ENCODE measurements around the gene SP2. TPM values are rescaled to one million over a fixed set of nuclear protein-coding genes. Genes with fewer than 3 reads are reported as not detected.

SP2 gene
- total and polyA plus RNA-seq, 2 of the 13 experiments (the other 11 are each of a cell fraction or from before 2014, with no cell fraction given) = 1.4 to 4.8 TPM

- in situ Hi-C loops (cut with HindIII; ENCODE audit: extremely low pct_ligation_motif_present, low pct_unique_long_range_greater_than_20kb) = no loop called here
- DNase-seq (ENCODE audit: low spot score) (no peak), ATAC-seq (no peak), FAIRE-seq (no peak)
- CTCF ChIA-PET (ENCODE audit: low intra/inter-chr PET ratio, low total read pairs) = no interaction called here
- no peak overlapping the region for H3K4me3 ChIP-seq (replicated peaks in 1 of 3; ENCODE audit: insufficient read depth in 1 of 3, low read depth in 2 of 3, low read length in 3 of 3)
- H3K9me3 ChIP-seq (ENCODE audit: low read length) = no peaks in the 10 kb centered on the region
- H3K79me2 ChIP-seq (ENCODE audit: insufficient read depth, low read length) = peaks cover 22% of the 10 kb centered on the region
- no peak overlapping the region for H3K27ac ChIP-seq (ENCODE audit: extremely low read length, insufficient read depth, low read length)
- no peak overlapping the region for H3K4me2 ChIP-seq (ENCODE audit: low read depth, low read length)
- H3K9ac ChIP-seq (ENCODE audit: insufficient read depth, low read depth, low read length) = no peak overlapping the region
- WGBS (ENCODE audit: low lambda C conversion rate) = 89% methylated on average over 5 of the region's 5 CpGs
- no peak overlapping the region for H2AFZ ChIP-seq (ENCODE audit: low read length)
- BruUV-seq (replicated peaks) = no TSS peak
- no peaks in the 10 kb centered on the region for H4K20me1 ChIP-seq (ENCODE audit: insufficient read depth, low read length)
- peaks cover 36% of the 10 kb centered on the region for H3K4me1 ChIP-seq (ENCODE audit: insufficient read depth, low read length)
- POLR2A ChIA-PET = interaction anchor here (1.4 kb wide), 1 partner anchor 58 kb away, joined by 3 read pairs; the partner anchor contains the start of gene SCRN2
- intact Hi-C loops (cut with micrococcal nuclease; ENCODE audit: unreplicated experiment) = loop anchor here (5.0 kb wide), 1 partner anchor 123 kb away; no protein-coding TSS in a partner anchor
- no peaks in the 10 kb centered on the region; a peak in 1 of 5 replicates for H3K27me3 ChIP-seq (ENCODE audit: control insufficient read depth in 1 of 2, insufficient read depth in 2 of 2, low read length in 2 of 2)
- H3K36me3 ChIP-seq (replicated peaks in 1 of 2; ENCODE audit: control insufficient read depth in 1 of 2, insufficient read depth in 2 of 2, low read length in 2 of 2) = peaks cover 0 to 5% of the 10 kb centered on the region in 2 experiments; a peak in 2 of 5 replicates
- TF ChIP-seq ZMYM2 (CRISPR knock-in tag; IDR thresholded peaks at IDR 0.05) (no peak), ZNF800 (CRISPR knock-in tag; IDR thresholded peaks at IDR 0.05) (no peak), CCDC6 (CRISPR knock-in tag; IDR thresholded peaks at IDR 0.05) (no peak), GABPA (IDR thresholded peaks at IDR 0.05; ENCODE audit: low read depth, low read length) (no peak), GABPA (CRISPR knock-in tag; IDR thresholded peaks at IDR 0.05; ENCODE audit: low read depth) (no peak), SATB2 (CRISPR knock-in tag; IDR thresholded peaks at IDR 0.05) (no peak), ZMYM4 (CRISPR knock-in tag; IDR thresholded peaks at IDR 0.05) (no peak), ZBTB21 (CRISPR knock-in tag; IDR thresholded peaks at IDR 0.05) (no peak), MAX (IDR thresholded peaks at IDR 0.05) (no peak), ZBTB38 (CRISPR knock-in tag; IDR thresholded peaks at IDR 0.05) (no peak), ZUFSP (CRISPR knock-in tag; IDR thresholded peaks at IDR 0.05; ENCODE audit: borderline replicate concordance) (no peak), RNF219 (CRISPR knock-in tag; IDR thresholded peaks at IDR 0.05) (no peak), SMARCC2 (IDR thresholded peaks at IDR 0.05) (no peak), NFAT5 (CRISPR knock-in tag; IDR thresholded peaks at IDR 0.05) (no peak), HCFC1 (IDR thresholded peaks at IDR 0.05; ENCODE audit: low read depth, low read length) (no peak)
Observed at GRCh38 chr17:47899643-47900042, 3.6 kb downstream of the SP2 start.

Data from HepG2 (cell line).